ENCODE measurements around the gene HS6ST3.

HS6ST3 gene

GRCh38 chr13:96848286-96848685 is 758.4 kb downstream of the HS6ST3 start:
- Histone ChIP-seq H3K27ac (ENCODE audit: poor library complexity, severe bottlenecking) (no peak overlapping the region), H3K36me3 (ENCODE audit: low read depth) (no peaks in the 10 kb centered on the region), H3K27me3 (ENCODE audit: insufficient read depth, poor library complexity, severe bottlenecking) (no peaks in the 10 kb centered on the region), H3K4me3 (ENCODE audit: severe bottlenecking) (no peak overlapping the region), H3K9me3 (ENCODE audit: severe bottlenecking) (no peaks in the 10 kb centered on the region), H3K4me1 (ENCODE audit: insufficient read depth, poor library complexity, severe bottlenecking) (no peaks in the 10 kb centered on the region)
- no peak for TF ChIP-seq CTCF (IDR thresholded peaks at IDR 0.05; ENCODE audit: poor library complexity, severe bottlenecking)
- ATAC-seq (ENCODE audit: low read depth) (no peak), DNase-seq (ENCODE audit: low spot score) (no peak)

- ATAC-seq (ENCODE audit: low read depth) = no peak
- Histone ChIP-seq H3K4me1 (ENCODE audit: insufficient read depth, poor library complexity, severe bottlenecking) (no peaks in the 10 kb centered on the region), H3K27me3 (ENCODE audit: insufficient read depth, poor library complexity, severe bottlenecking) (no peaks in the 10 kb centered on the region), H3K4me3 (ENCODE audit: severe bottlenecking) (no peak overlapping the region), H3K9me3 (ENCODE audit: severe bottlenecking) (no peaks in the 10 kb centered on the region), H3K27ac (ENCODE audit: poor library complexity, severe bottlenecking) (no peak overlapping the region), H3K36me3 (ENCODE audit: low read depth) (no peaks in the 10 kb centered on the region)
- TF ChIP-seq CTCF (IDR thresholded peaks at IDR 0.05; ENCODE audit: poor library complexity, severe bottlenecking) = no peak
- no peak for DNase-seq (ENCODE audit: low spot score)
Measured at GRCh38 chr13:96849091-96849490, 759.2 kb downstream of the HS6ST3 start.

- Histone ChIP-seq H3K27me3 (ENCODE audit: insufficient read depth, poor library complexity, severe bottlenecking) (no peaks in the 10 kb centered on the region), H3K9me3 (ENCODE audit: severe bottlenecking) (no peaks in the 10 kb centered on the region), H3K4me3 (ENCODE audit: severe bottlenecking) (no peak overlapping the region), H3K4me1 (ENCODE audit: insufficient read depth, poor library complexity, severe bottlenecking) (no peaks in the 10 kb centered on the region), H3K27ac (ENCODE audit: poor library complexity, severe bottlenecking) (no peak overlapping the region), H3K36me3 (ENCODE audit: low read depth) (no peaks in the 10 kb centered on the region)
- DNase-seq (ENCODE audit: low spot score) (no peak), ATAC-seq (ENCODE audit: low read depth) (no peak)
- no peak for TF ChIP-seq CTCF (IDR thresholded peaks at IDR 0.05; ENCODE audit: poor library complexity, severe bottlenecking)
Measured at GRCh38 chr13:96850538-96851145, 760.7 kb downstream of the HS6ST3 start.

- no peak overlapping the region for H3K27ac ChIP-seq (ENCODE audit: poor library complexity, severe bottlenecking)
- H3K27me3 ChIP-seq (ENCODE audit: insufficient read depth, poor library complexity, severe bottlenecking) = no peaks in the 10 kb centered on the region
- no peak overlapping the region for H3K4me3 ChIP-seq (ENCODE audit: severe bottlenecking)
- DNase-seq (ENCODE audit: low spot score) (no peak), ATAC-seq (ENCODE audit: low read depth) (no peak)
- H3K36me3 ChIP-seq (ENCODE audit: low read depth) = no peaks in the 10 kb centered on the region
- no peaks in the 10 kb centered on the region for H3K9me3 ChIP-seq (ENCODE audit: severe bottlenecking)
- TF ChIP-seq CTCF (IDR thresholded peaks at IDR 0.05; ENCODE audit: poor library complexity, severe bottlenecking) = no peak
- no peaks in the 10 kb centered on the region for H3K4me1 ChIP-seq (ENCODE audit: insufficient read depth, poor library complexity, severe bottlenecking)
Measured at GRCh38 chr13:96851856-96852445, 762.0 kb downstream of the HS6ST3 start.

GRCh38 chr13:96858133-96858826 is 768.4 kb downstream of the HS6ST3 start:
- TF ChIP-seq CTCF (IDR thresholded peaks at IDR 0.05; ENCODE audit: poor library complexity, severe bottlenecking) = no peak
- no peaks in the 10 kb centered on the region for H3K36me3 ChIP-seq (ENCODE audit: low read depth)

More at GRCh38 chr13:96858133-96858826, 768.4 kb downstream of the HS6ST3 start:
- Histone ChIP-seq H3K27ac (ENCODE audit: poor library complexity, severe bottlenecking) (no peak overlapping the region), H3K9me3 (ENCODE audit: severe bottlenecking) (no peaks in the 10 kb centered on the region), H3K4me3 (ENCODE audit: severe bottlenecking) (no peak overlapping the region), H3K27me3 (ENCODE audit: insufficient read depth, poor library complexity, severe bottlenecking) (no peaks in the 10 kb centered on the region), H3K4me1 (ENCODE audit: insufficient read depth, poor library complexity, severe bottlenecking) (no peaks in the 10 kb centered on the region)
- DNase-seq (ENCODE audit: low spot score) = no peak
- ATAC-seq (ENCODE audit: low read depth) = no peak
